K562 (cell line): ENCODE measurements around the gene SLAMF8. TPM values are rescaled to one million over a fixed set of nuclear protein-coding genes. Genes with fewer than 3 reads are reported as not detected.

Source experiments
- ATAC-seq: fragments of 200-7000 bp; cut with Tn5 transposase; 3 replicates; pipeline ENCODE4 v1.9.1; 2020; ENCODE audit warnings: moderate library complexity
- BruUV-seq: library from RNA; stranded (reverse); fragments of 400-500 nt; replicated peaks from 2 replicates; lab custom pipeline; 2021; lab: Mats Ljungman, UMichigan
- CTCF ChIA-PET: fragments of 300-600 bp; formaldehyde crosslinking; extraction: SDS; loops from one replicate; lab custom pipeline; 2021; ENCODE audit warnings: low intra/inter-chr PET ratio; lab: Yijun Ruan, JAX
- POLR2A ChIA-PET: fragments of 300-600, 350-650 bp; sonication (Branson Sonifier 250); formaldehyde crosslinking; extraction: SDS; loops from one replicate; lab custom pipeline; 2021; ENCODE audit warnings: antibody characterized with exemption, inconsistent platforms; lab: Yijun Ruan, JAX
- DNase-seq, 4 experiments: peaks; one replicate each; pipeline versions ENCODE4 v3.0.0 to v3.0.0-alpha.2; 2011 to 2018; ENCODE audit warnings: low spot score in 3 of 4, mixed read lengths in 3 of 4; ENCODE audit errors: extremely low read depth in 1 of 4
- FAIRE-seq: peaks from 2 replicates; lab custom pipeline; 2011; peaks lifted over from hg19 to GRCh38; lab: Jason Lieb, UNC
- H2AFZ ChIP-seq: 2 replicates; pipeline ENCODE4 v1.6.0; 2011; ENCODE audit warnings: low read depth, low read length, control low read depth, inconsistent platforms
- H3K27ac ChIP-seq: fragments of 200-600 bp; 3 replicates; pipeline ENCODE4 v1.8.0; 2011; ENCODE audit warnings: low read depth, mild to moderate bottlenecking, control low read depth, inconsistent platforms, low read length, moderate library complexity, mixed read lengths; ENCODE audit errors: extremely low read depth
- H3K27me3 ChIP-seq, 2 experiments: fragments of 300-600 bp in 1 of 2; 2 replicates in 1 of 2; 3 replicates in 1 of 2; pipeline versions ENCODE4 v1.6.0 to v1.8.0; 2011; ENCODE audit warnings: inconsistent platforms in 2 of 2, low read length in 2 of 2, mild to moderate bottlenecking in 1 of 2, mixed read lengths in 1 of 2, moderate library complexity in 1 of 2; ENCODE audit not compliant: control insufficient read depth in 2 of 2, insufficient read depth in 2 of 2
- H3K36me3 ChIP-seq: fragments of 300-600 bp; 3 replicates; pipeline ENCODE4 v1.8.0; 2011; ENCODE audit warnings: mild to moderate bottlenecking, low read length, inconsistent platforms; ENCODE audit not compliant: control insufficient read depth, insufficient read depth
- H3K4me1 ChIP-seq, 2 experiments: fragments of 200-600 bp in 1 of 2; replicated peaks in 1 of 2; 2 replicates in 1 of 2; 3 replicates in 1 of 2; pipeline versions ENCODE4 v1.5.1 to v1.8.0; 2011; ENCODE audit warnings: inconsistent platforms in 2 of 2, low read length in 2 of 2, mild to moderate bottlenecking in 1 of 2, mixed read lengths in 1 of 2, moderate library complexity in 1 of 2; ENCODE audit not compliant: control insufficient read depth in 2 of 2, insufficient read depth in 2 of 2
- H3K4me2 ChIP-seq: 2 replicates; pipeline ENCODE4 v1.6.1; 2011; ENCODE audit warnings: low read length, control low read depth, inconsistent platforms, mixed read lengths; ENCODE audit not compliant: insufficient read depth
- H3K4me3 ChIP-seq: fragments of 200-600 bp; sonication (generic), shearing (Covaris generic); 2 replicates; pipeline ENCODE4 v1.5.1; 2016; ENCODE audit warnings: control low read depth, inconsistent platforms
- H3K79me2 ChIP-seq: fragments of 200-600 bp; 3 replicates; pipeline ENCODE4 v1.8.0; 2011; ENCODE audit warnings: low read length, inconsistent platforms; ENCODE audit not compliant: control insufficient read depth, insufficient read depth
- H3K9ac ChIP-seq, 2 experiments: 2 replicates each; pipeline versions ENCODE4 v1.6.0 to v1.6.1; 2011; ENCODE audit warnings: low read depth in 2 of 2, low read length in 2 of 2, control low read depth in 1 of 2, inconsistent platforms in 1 of 2, mild to moderate bottlenecking in 1 of 2, mixed read lengths in 1 of 2; ENCODE audit not compliant: insufficient read depth in 1 of 2
- H3K9me1 ChIP-seq: one replicate; pipeline ENCODE4 v1.6.0; 2011; ENCODE audit warnings: inconsistent platforms, mild to moderate bottlenecking, low read length, moderate library complexity; ENCODE audit not compliant: control insufficient read depth, insufficient read depth
- H3K9me3 ChIP-seq: replicated peaks from 2 replicates; pipeline ENCODE4 v1.5.1; 2011; ENCODE audit warnings: low read depth, low read length, inconsistent platforms; ENCODE audit not compliant: control insufficient read depth, insufficient read depth
- H4K20me1 ChIP-seq: replicated peaks from 2 replicates; pipeline ENCODE4 v1.6.1; 2011; ENCODE audit warnings: low read length, inconsistent platforms, mixed read lengths; ENCODE audit not compliant: control insufficient read depth, insufficient read depth
- E2F3 ChIP-seq: fragments of 250-450 bp; sonication (Bioruptor Pico); IDR thresholded peaks from 2 replicates; pipeline ENCODE4 v1.4.0; 2020; ENCODE audit warnings: mild to moderate bottlenecking
- FOXJ2 ChIP-seq: fragments of 200-800 bp; sonication (Bioruptor generic); IDR thresholded peaks from 2 replicates; pipeline ENCODE4 v1.6.1; 2016; ENCODE audit warnings: missing genetic modification characterization, missing compliant biosample characterization
- HEY1 ChIP-seq: fragments of 250-450 bp; sonication (Bioruptor Pico); IDR thresholded peaks from 2 replicates; pipeline ENCODE4 v1.5.0; 2020; ENCODE audit warnings: mild to moderate bottlenecking, moderate library complexity, borderline replicate concordance
- ID3 ChIP-seq, 2 experiments: fragments of 250-450 bp in 1 of 2; fragments of 450-650 bp in 1 of 2; sonication (Bioruptor Pico) in 1 of 2; IDR thresholded peaks; 2 replicates each; pipeline versions ENCODE4 v1.6.1 to v1.8.0; 2016 to 2021; ENCODE audit warnings: mild to moderate bottlenecking in 2 of 2, moderate library complexity in 2 of 2, missing compliant biosample characterization in 1 of 2, missing genetic modification characterization in 1 of 2
- MAFF ChIP-seq: IDR thresholded peaks from 2 replicates; pipeline ENCODE4 v1.6.1; 2012; ENCODE audit warnings: low read length, improper control_type of control experiment
- MAX ChIP-seq: sonication (generic); formaldehyde crosslinking; IDR thresholded peaks from 2 replicates; pipeline ENCODE4 v1.9.0; 2022; ENCODE audit warnings: mild to moderate bottlenecking, missing genetic modification reagents
- MBD2 ChIP-seq: sonication (generic); IDR thresholded peaks from 2 replicates; pipeline ENCODE4 v1.6.1; 2016; ENCODE audit warnings: low read depth, borderline replicate concordance
- MEF2A ChIP-seq: IDR thresholded peaks from 2 replicates; pipeline ENCODE4 v1.6.1; 2011; ENCODE audit warnings: low read depth, mild to moderate bottlenecking, low read length, moderate library complexity; ENCODE audit not compliant: control insufficient read depth
- RB1 ChIP-seq: fragments of 450-650 bp; IDR thresholded peaks from 2 replicates; pipeline ENCODE4 v1.6.1; 2017; ENCODE audit warnings: low read depth, mild to moderate bottlenecking
- SUPT5H ChIP-seq: fragments of 450-650 bp; IDR thresholded peaks from 2 replicates; pipeline ENCODE4 v1.6.1; 2016
- USF1 ChIP-seq: sonication (generic); formaldehyde crosslinking; IDR thresholded peaks from 2 replicates; pipeline ENCODE4 v1.9.0; 2022; ENCODE audit warnings: mild to moderate bottlenecking, missing genetic modification reagents
- ZNF217 ChIP-seq: sonication (generic); formaldehyde crosslinking; IDR thresholded peaks from 2 replicates; pipeline ENCODE4 v1.8.0; 2022; ENCODE audit warnings: mild to moderate bottlenecking, missing genetic modification reagents
- ZNF23 ChIP-seq: fragments of 250-450 bp; sonication (Bioruptor Pico); IDR thresholded peaks from 2 replicates; pipeline ENCODE4 v1.4.0; 2020; ENCODE audit warnings: mild to moderate bottlenecking
- ZNF232 ChIP-seq: sonication (generic); formaldehyde crosslinking; IDR thresholded peaks from 2 replicates; pipeline ENCODE4 v1.8.0; 2022; ENCODE audit warnings: mild to moderate bottlenecking, missing genetic modification reagents
- ZNF668 ChIP-seq: fragments of 250-450 bp; sonication (Bioruptor Pico); IDR thresholded peaks from 2 replicates; pipeline ENCODE4 v1.8.0; 2022; ENCODE audit warnings: mild to moderate bottlenecking, inconsistent platforms
- WGBS: fragments of 100-300 bp; shearing (Covaris generic); methylation state at CpG from one replicate; pipeline ENCODE4 v1.1.6; 2016; ENCODE audit warnings: low coverage, mixed read lengths; ENCODE audit not compliant: insufficient coverage; ENCODE audit errors: missing lambda C conversion rate; 5-methylcytosine and 5-hydroxymethylcytosine counted together
- in situ Hi-C: fragments of 300-500 bp; cut with MboI; formaldehyde crosslinking; loops from 4 replicates; pipeline ENCODE4 v1.15.0; 2018; ENCODE audit warnings: inconsistent platforms, mixed read lengths
- intact Hi-C: fragments of 100-400 bp; cut with micrococcal nuclease; formaldehyde crosslinking; loops from 2 replicates; pipeline ENCODE4 v1.14.2; 2022
- polyA plus RNA-seq, 8 experiments: library from polyadenylated mRNA; depleted of rRNA in 4 of 8; stranded (reverse) in 5 of 8; unstranded in 3 of 8; fragments of >200 nt; fragmentation: Nextera tagmentation in 2 of 8; fragmentation: Illumina TruSeq in 1 of 8; extraction: Ambion mirVana in 2 of 8; extraction: Trizol in 1 of 8; gene quantifications; 2 replicates each; pipeline versions ENCODE4 v1.2.1 to v1.2.3, GENCODE V29; 2011 to 2014; ENCODE audit warnings: inconsistent platforms in 1 of 8, missing spikeins in 1 of 8
- total RNA-seq, 7 experiments: library from RNA; depleted of rRNA in 6 of 7; stranded (reverse); fragments of >200 nt in 6 of 7; fragmentation: Illumina TruSeq in 2 of 7; extraction: Trizol in 2 of 7; gene quantifications; 2 replicates each; pipeline versions ENCODE4 v1.2.1 to v1.2.3, GENCODE V29; 2011 to 2021; ENCODE audit warnings: low replicate concordance in 1 of 7

SLAMF8 gene
- total and polyA plus RNA-seq, 9 of the 15 experiments (the other 6 are each of a cell fraction or from before 2014, with no cell fraction given): not detected

GRCh38 chr1:159853417-159854115 is 26.9 kb downstream of the SLAMF8 start:
- peaks cover 0 to 27% of the 10 kb centered on the region in 2 experiments; a peak in 2 of 5 replicates for H3K27me3 ChIP-seq
- no peak overlapping the region for H3K9ac ChIP-seq
- H3K4me2 ChIP-seq: no peak overlapping the region
- WGBS: 27% methylated on average over 6 of the region's 6 CpGs
- no peaks in the 10 kb centered on the region for H3K36me3 ChIP-seq
- ChIA-PET POLR2A (interaction anchor here (1.0 kb wide), 1 partner anchor 11 kb away, joined by 3 read pairs; no protein-coding TSS in a partner anchor), CTCF (no interaction called here)
- TF ChIP-seq ZNF217 (CRISPR knock-in tag): no peak
- TF ChIP-seq RB1: no peak
- TF ChIP-seq MAX (CRISPR knock-in tag): no peak
- no peak for TF ChIP-seq HEY1 (CRISPR knock-in tag)
- no peak for TF ChIP-seq ID3 (CRISPR knock-in tag; IDR thresholded peaks at IDR 0.05)
- no peak for TF ChIP-seq ID3 (tag; IDR thresholded peaks at IDR 0.05)
- TF ChIP-seq MEF2A: no peak
- TF ChIP-seq USF1 (CRISPR knock-in tag): no peak
- TF ChIP-seq ZNF232 (CRISPR knock-in tag): no peak
- TF ChIP-seq E2F3: no peak
- no peak for TF ChIP-seq MAFF
- TF ChIP-seq SUPT5H: no peak
- no peak for TF ChIP-seq MBD2
- no peak for TF ChIP-seq FOXJ2
- no peak for TF ChIP-seq ZNF668 (CRISPR knock-in tag)
- no peak for TF ChIP-seq ZNF23 (CRISPR knock-in tag)
- intact Hi-C loops (no loop called here), in situ Hi-C loops (no loop called here)
- H3K9me3 ChIP-seq: no peaks in the 10 kb centered on the region
- no peak overlapping the region for H3K4me3 ChIP-seq
- ATAC-seq: no peak
- no peaks in the 10 kb centered on the region for H3K79me2 ChIP-seq
- H4K20me1 ChIP-seq: no peaks in the 10 kb centered on the region
- DNase-seq: no peak
- BruUV-seq: no TSS peak
- no peaks in the 10 kb centered on the region for H3K9me1 ChIP-seq
- FAIRE-seq: no peak
- no peak overlapping the region for H2AFZ ChIP-seq
- H3K4me1 ChIP-seq: peaks cover 0 to 13% of the 10 kb centered on the region in 2 experiments; a peak in 2 of 5 replicates
- H3K27ac ChIP-seq: no peak overlapping the region
